Pancreas (tissue), 10 donors: ENCODE data around the gene BPIFB6. TPM values are rescaled to one million over a fixed set of nuclear protein-coding genes. Genes with fewer than 3 reads are reported as not detected.

Experiments
- ATAC-seq, 4 donors: fragments of 200-7000 bp; cut with Tn5 transposase; one replicate each; pipeline versions ENCODE4 v1.8.0 to v1.9.1; 2020; ENCODE audit warnings: mild to moderate bottlenecking in 4 of 4, moderate library complexity in 4 of 4
- DNase-seq, 6 donors: peaks; one replicate each; pipeline ENCODE4 v3.0.0-alpha.2; 2020
- FAIRE-seq: peaks from 2 replicates; lab custom pipeline; 2012; peaks lifted over from hg19 to GRCh38; lab: Jason Lieb, UNC
- H3K27ac ChIP-seq, 4 donors: fragments of 200-600 bp; sonication (generic); 1 replicate in 3 of 4; 2 replicates in 1 of 4; pipeline versions ENCODE4 v1.5.0 to v1.8.0; 2020
- H3K27me3 ChIP-seq, 4 donors: fragments of 200-600 bp; one replicate each; pipeline ENCODE4 v1.8.0; 2021
- H3K36me3 ChIP-seq, 3 donors: fragments of 200-600 bp; sonication (generic) in 1 of 3; one replicate each; pipeline versions ENCODE4 v1.5.0 to v1.8.0; 2020 to 2021
- H3K4me1 ChIP-seq, 3 donors: fragments of 200-600 bp; one replicate each; pipeline ENCODE4 v1.8.0; 2021
- H3K4me3 ChIP-seq, 4 donors: fragments of 200-600 bp; sonication (generic) in 2 of 4; one replicate each; pipeline versions ENCODE4 v1.5.0 to v1.8.0; 2020 to 2021
- H3K9me3 ChIP-seq, 4 donors: fragments of 200-600 bp; one replicate each; pipeline ENCODE4 v1.8.0; 2021
- CTCF ChIP-seq, 4 donors: fragments of 200-600 bp; sonication (generic) in 3 of 4; IDR thresholded peaks; one replicate each; pipeline versions ENCODE4 v1.5.0 to v1.8.0; 2021; ENCODE audit warnings: antibody characterized with exemption in 4 of 4
- WGBS, 2 donors: extraction: QIAGEN DNeasy Blood & Tissue Kit; methylation state at CpG; one replicate each; pipeline ENCODE4 v1.1.7; 2013; 5-methylcytosine and 5-hydroxymethylcytosine counted together
- intact Hi-C, 3 donors: fragments of 100-400 bp; cut with DNase I; formaldehyde crosslinking; loops; one replicate each; pipeline versions ENCODE4 v1.11.1 to v1.14.2; 2022
- polyA plus RNA-seq, 2 donors: library from polyadenylated mRNA; stranded (reverse); fragments of 200-250 nt; gene quantifications; one replicate each; pipeline ENCODE4 v1.2.3, GENCODE V29; 2013
- total RNA-seq, 6 donors: library from RNA; stranded (reverse); fragmentation: NEBNext Ultra II Directional in 4 of 6; extraction: Animal tissue kit (Norgen Biotek cat#: 25700) in 4 of 6; gene quantifications; one replicate each; pipeline versions ENCODE4 v1.2.1 to v1.2.4, GENCODE V29; 2021 to 2023
- donor health status: healthy with polysubstance abuse.
- donor health status: DM: no; HTN: no; CAD: no; lungs with moderate emphysema.
- donor health status: DM: no; HTN: no; CAD: no.
- donor health status: control.
- donor health status: control.
- donor health status: Bipolar disorder and iron deficiency.
- donor health status: DM: yes; HTN: yes; CAD: no.
- donor health status: DM: no; HTN: no; CAD: no.
- donor health status: DM: no; HTN: no; CAD: no.
- donor health status: DM: yes; HTN: yes; CAD: no.

The BPIFB6 gene
- total and polyA plus RNA-seq, 8 donors = not detected

GRCh38 chr20:33019465-33020277 is 11.8 kb upstream of the BPIFB6 start:
- Histone ChIP-seq H3K36me3 (no peaks in the 10 kb centered on the region), H3K4me3 (no peak overlapping the region), H3K4me1 (no peaks in the 10 kb centered on the region), H3K9me3 (no peaks in the 10 kb centered on the region), H3K27ac (no peak overlapping the region), H3K27me3 (no peaks in the 10 kb centered on the region)
- DNase-seq (no peak), ATAC-seq (no peak), FAIRE-seq (no peak)
- no peak for TF ChIP-seq CTCF (IDR thresholded peaks at IDR 0.05)
- intact Hi-C loops = no loop called here
- WGBS, 2 donors = 72 to 74% methylated on average over 23 of the region's 23 CpGs

GRCh38 chr20:33020278-33021161 is 10.9 kb upstream of the BPIFB6 start:
- DNase-seq (no peak), ATAC-seq (no peak)

GRCh38 chr20:33021879-33022278 is 9.6 kb upstream of the BPIFB6 start:
- no peak overlapping the region for H3K27ac ChIP-seq
- no peaks in the 10 kb centered on the region for H3K9me3 ChIP-seq
- DNase-seq = no peak
- 43 to 59% methylated on average over 3 of the region's 3 CpGs for WGBS, 2 donors
- no peaks in the 10 kb centered on the region for H3K27me3 ChIP-seq
- no peak for ATAC-seq
- TF ChIP-seq CTCF (IDR thresholded peaks at IDR 0.05) = no peak
- no peaks in the 10 kb centered on the region for H3K36me3 ChIP-seq
- H3K4me1 ChIP-seq = no peaks in the 10 kb centered on the region
- no peak for FAIRE-seq
- no peak overlapping the region for H3K4me3 ChIP-seq
- intact Hi-C loops = no loop called here

More at GRCh38 chr20:33020278-33021161, 10.9 kb upstream of the BPIFB6 start:
- H3K27ac ChIP-seq = no peak overlapping the region
- no peaks in the 10 kb centered on the region for H3K36me3 ChIP-seq
- intact Hi-C loops = no loop called here
- TF ChIP-seq CTCF (IDR thresholded peaks at IDR 0.05) = no peak
- H3K9me3 ChIP-seq = no peaks in the 10 kb centered on the region
- no peaks in the 10 kb centered on the region for H3K4me1 ChIP-seq
- H3K27me3 ChIP-seq = no peaks in the 10 kb centered on the region
- 66 to 74% methylated on average over 18 of the region's 18 CpGs for WGBS, 2 donors
- no peak overlapping the region for H3K4me3 ChIP-seq
- FAIRE-seq = no peak

- Histone ChIP-seq H3K9me3 (no peaks in the 10 kb centered on the region), H3K36me3 (no peaks in the 10 kb centered on the region), H3K27ac (no peak overlapping the region), H3K4me3 (no peak overlapping the region), H3K27me3 (no peaks in the 10 kb centered on the region), H3K4me1 (no peaks in the 10 kb centered on the region)
- no peak for DNase-seq
- TF ChIP-seq CTCF (IDR thresholded peaks at IDR 0.05) = no peak
- no peak for FAIRE-seq
- ATAC-seq = no peak
- 46 to 54% methylated on average over 4 of the region's 4 CpGs for WGBS, 2 donors
- intact Hi-C loops = no loop called here
Observed at GRCh38 chr20:33022289-33022688, 9.2 kb upstream of the BPIFB6 start.
